NCI-H2081 treated with DMSO at 0.1 percent for 48 hours (cell line): ENCODE data around the gene TMPRSS9.
"Not testable (repeated sequence)": the region's sequence is repeated elsewhere in the genome, so short reads cannot be mapped to it uniquely, and the experiment has no call there.

Experiments used
- DNase-seq: peaks from one replicate; lab custom pipeline; 2025; lab: John Stamatoyannopoulos, UW

Gene TMPRSS9

GRCh38 chr19:2342656-2343288 is 17.3 kb upstream of the TMPRSS9 start:
- DNase-seq: no peak

GRCh38 chr19:2343289-2343982 is 16.6 kb upstream of the TMPRSS9 start:
- DNase-seq: no peak

GRCh38 chr19:2344381-2344870 is 15.6 kb upstream of the TMPRSS9 start:
- DNase-seq: no peak

- no peak for DNase-seq
Observed at GRCh38 chr19:2345076-2345475, 15.0 kb upstream of the TMPRSS9 start.

GRCh38 chr19:2345794-2346663 is 14.0 kb upstream of the TMPRSS9 start:
- DNase-seq: no peak

- DNase-seq: not testable (repeated sequence)
Observed at GRCh38 chr19:2349818-2350217, 10.2 kb upstream of the TMPRSS9 start.

- no peak for DNase-seq
Observed at GRCh38 chr19:2350656-2351055, 9.4 kb upstream of the TMPRSS9 start.

- DNase-seq: no peak
Observed at GRCh38 chr19:2351591-2351990, 8.5 kb upstream of the TMPRSS9 start.

GRCh38 chr19:2352121-2352520 is 7.9 kb upstream of the TMPRSS9 start:
- no peak for DNase-seq

GRCh38 chr19:2353159-2353886 is 6.7 kb upstream of the TMPRSS9 start:
- DNase-seq: no peak

- DNase-seq: no peak
Observed at GRCh38 chr19:2353887-2354592, 6.0 kb upstream of the TMPRSS9 start.

GRCh38 chr19:2354670-2355069 is 5.4 kb upstream of the TMPRSS9 start:
- no peak for DNase-seq

- no peak for DNase-seq
Observed at GRCh38 chr19:2355168-2356035, 4.7 kb upstream of the TMPRSS9 start.

GRCh38 chr19:2356036-2356646 is 3.9 kb upstream of the TMPRSS9 start:
- DNase-seq: no peak

- DNase-seq: no peak
Observed at GRCh38 chr19:2357279-2358206, 2.5 kb upstream of the TMPRSS9 start.

- no peak for DNase-seq
Observed at GRCh38 chr19:2358548-2359173, 1.4 kb upstream of the TMPRSS9 start.

- DNase-seq: no peak
Observed at GRCh38 chr19:2360833-2361232, 768 bp downstream of the TMPRSS9 start.
